HG02943 (cell line): ENCODE measurements around the gene STAG1.
"Not testable (repeated sequence)": the region's sequence is repeated elsewhere in the genome, so short reads cannot be mapped to it uniquely, and the experiment has no call there.

Experiments used
- ATAC-seq: cut with Tn5 transposase; IDR thresholded peaks from one replicate; pipeline ENCODE4 v1.9.1; 2021; ENCODE audit warnings: mild to moderate bottlenecking, low read depth, moderate library complexity; ENCODE audit not compliant: unreplicated experiment

STAG1 gene

GRCh38 chr3:136346486-136346885 lies 405.7 kb downstream of the STAG1 start:
- ATAC-seq: no peak

- no peak for ATAC-seq
Observed at GRCh38 chr3:136343873-136344555, 408.2 kb downstream of the STAG1 start.

DNA sequence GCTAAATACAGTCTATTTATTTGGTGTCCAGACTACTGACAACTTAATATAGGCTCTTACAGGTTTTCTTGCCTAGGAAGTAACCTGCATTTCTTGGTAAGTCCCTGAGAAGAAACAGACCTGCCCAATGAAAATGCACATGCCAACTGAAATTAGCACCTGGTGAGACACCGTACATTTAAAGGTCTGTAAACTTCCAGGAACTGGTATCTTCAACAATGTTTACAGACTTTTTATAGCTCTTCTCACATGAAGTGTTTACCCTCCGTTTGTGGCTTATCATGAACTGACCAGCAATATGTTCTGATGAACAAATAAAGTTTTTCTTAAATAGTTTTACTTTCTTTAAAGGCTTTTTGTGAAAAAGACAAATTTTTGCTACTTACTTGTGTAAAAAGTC lies 408.7 kb downstream of the STAG1 start:
- no peak for ATAC-seq

- ATAC-seq: no peak
Observed at GRCh38 chr3:136336329-136337100, 415.7 kb downstream of the STAG1 start.

GRCh38 chr3:136334726-136335125 lies 417.5 kb downstream of the STAG1 start:
- ATAC-seq: not testable (repeated sequence)

GRCh38 chr3:136334209-136334608 lies 418.0 kb downstream of the STAG1 start:
- no peak for ATAC-seq

- no peak for ATAC-seq
Observed at GRCh38 chr3:136332776-136333175, 419.4 kb downstream of the STAG1 start.

GRCh38 chr3:136332302-136332701 lies 419.9 kb downstream of the STAG1 start:
- ATAC-seq: no peak

DNA sequence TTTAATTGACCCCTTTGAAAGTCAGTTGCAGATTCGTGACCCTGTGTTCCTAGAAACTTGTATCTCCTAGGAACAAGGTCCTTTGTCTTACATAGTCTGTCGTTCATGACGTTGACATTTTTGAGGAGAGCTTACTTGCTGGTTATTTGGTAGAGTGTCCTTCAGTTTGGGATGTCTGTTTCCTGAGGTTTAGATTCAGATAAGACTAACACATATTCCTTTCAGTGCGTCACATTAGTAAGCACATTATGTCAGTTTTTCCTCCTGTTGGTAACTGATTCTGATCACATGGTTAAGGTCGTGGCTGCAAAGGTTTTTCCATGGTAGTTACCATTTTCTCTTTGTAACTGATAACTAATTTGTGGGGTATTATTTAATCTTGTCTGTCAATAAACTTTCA lies 421.3 kb downstream of the STAG1 start:
- no peak for ATAC-seq

DNA sequence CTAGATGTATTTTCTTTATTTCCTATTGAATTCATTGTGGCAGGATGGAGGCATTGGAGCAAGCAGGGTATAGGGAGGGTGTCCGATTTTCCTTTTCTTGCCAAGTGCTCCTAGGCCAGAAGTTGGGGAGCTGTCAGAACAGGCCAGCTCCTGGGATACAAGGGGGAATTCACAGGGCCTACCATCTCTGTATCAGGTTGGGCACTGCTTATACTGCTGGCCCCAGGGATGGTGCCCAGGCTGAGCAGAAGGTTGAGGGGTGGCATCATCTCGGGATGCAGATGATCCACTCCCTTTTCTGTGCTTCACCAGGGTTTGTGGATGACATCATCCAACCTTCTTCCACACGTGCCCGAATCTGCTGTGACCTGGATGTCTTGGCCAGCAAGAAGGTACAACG lies 422.6 kb downstream of the STAG1 start:
- ATAC-seq: no peak

GRCh38 chr3:136327671-136328070 lies 424.5 kb downstream of the STAG1 start:
- no peak for ATAC-seq

DNA sequence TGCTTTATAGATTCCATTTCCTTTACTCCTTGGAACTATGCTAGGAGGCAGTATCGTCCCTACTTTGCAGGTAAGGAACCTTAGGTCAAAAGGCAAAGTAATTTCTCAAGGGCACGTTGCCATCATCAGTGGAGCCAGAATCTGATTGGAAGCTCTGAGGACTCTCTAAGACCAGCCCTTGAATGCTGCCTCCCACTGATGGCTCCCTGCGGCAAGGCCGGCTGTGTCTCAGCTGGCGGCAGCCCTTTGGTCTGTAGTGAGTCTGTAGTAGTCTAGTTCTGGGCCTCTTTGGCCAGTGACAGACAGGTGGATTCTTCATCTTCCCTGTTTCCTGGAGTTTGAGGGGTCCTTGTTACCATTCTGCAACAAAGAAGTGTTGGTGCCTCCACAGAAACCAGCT lies 425.9 kb downstream of the STAG1 start:
- ATAC-seq: no peak

- no peak for ATAC-seq
Observed at GRCh38 chr3:136311968-136312367, 440.2 kb downstream of the STAG1 start.

DNA sequence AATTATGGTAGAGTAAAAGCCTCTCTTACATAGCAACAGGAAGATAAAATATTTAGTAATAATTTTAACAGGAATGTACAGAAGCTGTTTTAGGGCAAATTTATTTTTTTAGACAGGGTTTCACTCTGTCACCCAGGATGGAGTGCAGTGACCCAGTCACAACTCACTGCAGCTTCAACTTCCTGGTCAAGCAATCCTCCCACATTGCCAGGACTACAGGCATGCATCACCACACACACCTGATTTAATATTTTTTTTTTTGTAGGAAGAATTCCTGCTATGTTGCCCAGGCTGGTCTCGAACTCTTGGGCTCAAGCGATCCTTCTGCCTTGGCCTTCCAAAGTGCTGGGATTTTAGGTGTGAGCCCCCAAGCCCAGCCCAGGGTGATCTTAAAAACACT lies 440.9 kb downstream of the STAG1 start:
- ATAC-seq: no peak

DNA sequence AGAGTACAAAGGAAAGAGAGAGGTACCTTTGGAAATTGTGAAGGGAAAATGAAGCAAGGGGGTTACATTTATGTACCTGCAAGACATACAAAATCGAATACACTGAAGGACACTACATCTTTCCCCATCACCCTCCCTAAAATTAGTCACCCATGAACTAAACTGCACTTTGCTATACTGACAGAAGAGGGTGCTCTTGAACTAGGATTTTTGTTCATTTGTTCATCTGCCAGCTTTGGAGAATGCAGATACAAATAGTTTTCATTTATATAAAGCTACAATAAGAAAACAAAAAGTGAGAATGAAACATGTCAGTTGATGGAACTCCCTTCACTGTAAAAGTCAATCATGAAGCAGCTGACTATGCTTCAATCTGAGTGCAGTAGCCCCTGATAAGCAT lies 446.3 kb downstream of the STAG1 start:
- no peak for ATAC-seq

- ATAC-seq: no peak
Observed at GRCh38 chr3:136300444-136300843, 451.7 kb downstream of the STAG1 start.

DNA sequence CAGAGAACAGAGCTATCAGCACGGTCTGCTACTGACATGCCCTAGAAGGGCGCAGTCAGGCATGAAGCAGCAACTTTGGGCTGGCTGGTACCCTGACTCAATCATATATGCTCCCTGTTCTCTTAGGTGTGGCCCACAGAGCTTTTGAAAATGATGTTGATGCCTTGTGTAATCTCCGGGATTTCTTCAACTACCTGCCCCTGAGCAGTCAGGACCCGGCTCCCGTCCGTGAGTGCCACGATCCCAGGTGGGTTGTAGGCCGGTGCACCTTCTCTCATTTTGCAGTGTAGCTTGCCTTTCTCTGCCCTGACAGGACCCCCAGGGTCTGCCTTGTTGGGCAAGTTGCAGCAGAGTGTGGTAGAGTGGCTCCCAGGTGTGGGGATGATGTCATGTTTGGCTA lies 454.4 kb downstream of the STAG1 start:
- no peak for ATAC-seq

DNA sequence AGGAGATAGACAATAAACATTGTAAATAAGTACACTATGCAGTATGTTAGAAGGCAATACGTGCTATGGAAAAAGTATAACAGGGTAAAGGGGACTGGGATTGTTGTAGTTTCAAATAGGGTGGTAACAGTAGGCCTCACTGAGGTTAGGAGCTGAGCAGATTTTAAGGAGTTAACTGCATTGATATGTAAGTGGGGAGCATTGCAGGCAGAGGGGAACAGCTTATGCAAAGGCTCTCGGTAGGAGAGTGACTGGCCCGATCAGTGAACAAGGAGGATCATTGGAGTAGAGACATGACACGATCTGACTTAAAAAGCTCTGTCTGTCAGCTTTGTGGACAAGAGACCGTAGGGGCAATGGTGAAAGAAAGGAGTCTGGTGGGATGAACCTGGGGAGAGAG lies 455.2 kb downstream of the STAG1 start:
- no peak for ATAC-seq

DNA sequence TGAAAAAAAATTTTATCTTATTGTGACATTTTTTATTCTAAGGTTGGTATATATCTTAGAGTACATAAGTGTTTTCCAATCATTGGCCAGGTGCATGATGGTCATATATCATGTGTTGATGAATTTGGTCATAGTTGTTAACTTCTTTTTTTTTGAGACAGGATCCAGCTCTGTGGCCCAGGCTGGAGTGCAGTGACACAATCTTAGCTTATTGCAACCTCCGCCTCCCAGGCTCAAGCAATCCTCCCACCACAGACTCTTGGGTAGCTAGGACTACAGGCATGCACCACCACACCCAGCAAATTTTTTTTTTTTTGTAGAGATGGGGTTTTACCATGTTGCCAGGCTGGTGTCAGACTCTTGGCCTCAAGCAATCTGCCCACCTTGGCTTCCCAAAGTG lies 458.0 kb downstream of the STAG1 start:
- ATAC-seq: no peak

GRCh38 chr3:136293279-136293678 lies 458.9 kb downstream of the STAG1 start:
- no peak for ATAC-seq

DNA sequence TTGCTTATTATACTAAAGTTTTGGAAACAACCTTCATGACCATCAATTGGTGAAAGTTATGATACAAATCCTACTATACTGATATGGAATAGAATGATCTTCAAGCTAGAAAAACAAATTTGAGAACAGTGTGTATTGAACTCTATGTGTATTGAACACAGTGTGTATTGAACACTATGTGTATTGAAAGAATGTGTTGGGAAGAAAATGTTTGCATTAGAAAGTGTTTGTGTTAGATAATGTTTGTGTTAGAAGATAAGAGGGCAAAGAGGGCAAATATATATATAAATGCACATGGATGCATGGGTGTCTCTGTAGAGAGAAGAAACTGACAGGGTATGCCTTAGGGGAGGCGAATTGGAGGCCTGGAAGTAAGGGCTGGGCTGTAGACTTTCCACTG lies 459.7 kb downstream of the STAG1 start:
- ATAC-seq: no peak

GRCh38 chr3:136291302-136291701 lies 460.9 kb downstream of the STAG1 start:
- no peak for ATAC-seq
